Activated T-helper 9 cell treated with anti-CD3 and anti-CD28 coated beads, Interleukin-2, amount 50 U/mL, for 16 hours (primary cell): Measurements from ENCODE around the gene MRPS34.

Experiments used
- DNase-seq: peaks from one replicate; pipeline ENCODE4 v3.0.0-alpha.2; 2020; ENCODE audit warnings: low read depth

The MRPS34 gene

GRCh38 chr16:1769402-1770300 lies 3.3 kb downstream of the MRPS34 start:
- no peak for DNase-seq

- no peak for DNase-seq
These were observed 4.0 kb downstream of the MRPS34 start for GRCh38 chr16:1768767-1769401.

- DNase-seq, result no peak
These were observed 4.7 kb downstream of the MRPS34 start for GRCh38 chr16:1768061-1768766.

- no peak for DNase-seq
These were observed 5.6 kb downstream of the MRPS34 start for GRCh38 chr16:1767116-1767994.

GRCh38 chr16:1766701-1767100 lies 6.2 kb downstream of the MRPS34 start:
- DNase-seq, result no peak

GRCh38 chr16:1766231-1766630 lies 6.7 kb downstream of the MRPS34 start:
- DNase-seq, result no peak

- no peak for DNase-seq
These were observed 7.1 kb downstream of the MRPS34 start for GRCh38 chr16:1765826-1766225.

GRCh38 chr16:1764971-1765370 lies 8.0 kb downstream of the MRPS34 start:
- DNase-seq, result no peak

- DNase-seq, result no peak
These were observed 9.1 kb downstream of the MRPS34 start for GRCh38 chr16:1763521-1764511.

- DNase-seq, result no peak
These were observed 9.9 kb downstream of the MRPS34 start for GRCh38 chr16:1762879-1763520.

- no peak for DNase-seq
These were observed 10.6 kb downstream of the MRPS34 start for GRCh38 chr16:1762196-1762878.

- no peak for DNase-seq
These were observed 11.2 kb downstream of the MRPS34 start for GRCh38 chr16:1761751-1762150.

- DNase-seq, result no peak
These were observed 12.0 kb downstream of the MRPS34 start for GRCh38 chr16:1760911-1761310.

GRCh38 chr16:1759511-1759910 lies 13.4 kb downstream of the MRPS34 start:
- DNase-seq, result no peak

- no peak for DNase-seq
These were observed 14.0 kb downstream of the MRPS34 start for GRCh38 chr16:1758923-1759322.

- DNase-seq, result no peak
These were observed 15.0 kb downstream of the MRPS34 start for GRCh38 chr16:1757714-1758461.

- DNase-seq, result no peak
These were observed 18.7 kb downstream of the MRPS34 start for GRCh38 chr16:1754204-1754603.

- no peak for DNase-seq
These were observed 20.1 kb downstream of the MRPS34 start for GRCh38 chr16:1752853-1753252.

- no peak for DNase-seq
These were observed 21.0 kb downstream of the MRPS34 start for GRCh38 chr16:1751946-1752345.
